ENCODE results near the gene ZNF654. TPM values are rescaled to one million over a fixed set of nuclear protein-coding genes. Genes with fewer than 3 reads are reported as not detected.
"Not testable (repeated sequence)": the region's sequence is repeated elsewhere in the genome, so short reads cannot be mapped to it uniquely, and the experiment has no call there.

The ZNF654 gene
- polyA plus RNA-seq: 1 to 10 TPM; 4.3 to 4.8 TPM

DNA sequence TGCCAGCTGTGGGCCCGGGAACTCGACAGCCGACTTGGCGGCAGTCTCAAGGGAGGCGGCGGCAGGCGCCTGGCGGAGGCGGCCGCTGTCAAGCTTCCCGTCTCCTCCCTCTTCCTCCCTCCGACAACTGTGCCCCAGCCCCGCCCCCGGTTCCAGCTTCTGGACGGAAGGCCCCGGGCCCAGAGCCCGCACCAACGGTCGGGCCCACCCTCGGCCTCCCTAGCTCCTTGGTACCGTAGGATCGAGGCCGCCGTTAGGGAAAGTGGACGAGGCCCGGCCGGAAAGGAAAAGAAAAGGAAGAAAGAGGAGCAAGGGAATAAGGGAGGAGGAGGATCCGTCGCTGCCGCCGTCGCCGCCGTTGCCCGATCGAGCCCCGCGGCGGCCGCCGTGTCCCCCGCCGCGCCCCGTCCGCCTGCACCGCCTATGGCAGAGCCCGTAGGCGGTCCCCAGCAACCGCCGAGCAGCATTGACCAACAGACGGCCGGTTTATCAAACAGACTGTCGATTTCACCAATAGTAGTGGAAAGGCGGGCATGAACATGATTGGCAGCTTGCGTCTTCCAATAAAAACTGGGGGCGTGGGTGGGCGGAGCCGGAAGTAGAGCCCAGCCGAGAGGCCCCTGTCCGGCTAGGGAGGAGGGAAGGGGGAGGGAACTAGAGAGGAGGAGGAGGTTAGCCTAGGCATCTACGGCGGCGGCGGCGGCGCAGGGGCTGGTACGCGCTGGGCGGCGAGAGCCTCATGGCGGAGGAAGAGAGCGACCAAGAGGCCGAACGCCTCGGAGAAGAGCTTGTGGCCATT lies at the start of gene ZNF654, which contains the start of gene CGGBP1:
Gene ZNF654 (plus strand): TSS at position 675 of the 799 bp plus-strand sequence. CDS start 65 bp downstream, at position 740.
Gene CGGBP1 (minus strand): TSS at position 425 of the 799 bp plus-strand sequence. CDS start 3,029 bp downstream, outside the sequence.
- Histone ChIP-seq H3K4me3 (ENCODE audit: low read depth in 1 of 2, low read length in 2 of 2) (peak within 1 kb of the TSS; percentile 84 to 94), H3K36me3 (ENCODE audit: control insufficient read depth in 2 of 2, insufficient read depth in 2 of 2, low read length in 1 of 2) (peaks cover 0 to 4% of the 10 kb centered on the region in 2 donors), H3K27me3 (ENCODE audit: control insufficient read depth in 1 of 2, insufficient read depth in 2 of 2, low read length in 2 of 2) (no peaks in the 10 kb centered on the region), H3K27ac (ENCODE audit: low read depth in 2 of 2, low read length in 1 of 2) (peak within 1 kb of the TSS; percentile 98 to 99), H3K4me1 (ENCODE audit: control insufficient read depth in 2 of 2, insufficient read depth in 2 of 2, low read length in 1 of 2) (no peaks in the 10 kb centered on the region), H3K9me3 (ENCODE audit: control insufficient read depth in 2 of 2, insufficient read depth in 1 of 2, low read depth in 1 of 2, low read length in 1 of 2) (no peaks in the 10 kb centered on the region)
- WGBS, 2 donors: 0% methylated on average over 65 to 76 of the region's 76 CpGs

DNA sequence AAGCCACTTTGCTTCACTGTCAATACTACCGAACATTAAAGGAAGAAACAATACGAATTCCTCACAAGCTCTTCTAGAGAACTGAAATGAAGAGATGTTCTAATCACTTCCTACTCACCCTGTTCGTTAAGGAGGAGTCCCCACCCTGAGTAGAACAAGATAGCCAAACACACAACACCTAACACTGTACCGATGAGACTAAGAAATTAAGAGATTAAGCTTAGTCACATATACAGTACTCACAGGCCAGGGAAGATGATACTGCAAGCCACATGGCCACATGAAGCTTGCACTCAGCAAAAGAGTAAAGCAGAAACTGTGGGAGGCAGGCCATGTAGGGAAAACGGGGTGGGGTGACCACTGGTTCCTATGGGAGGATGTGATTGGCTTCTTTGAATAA lies 48.2 kb upstream of the ZNF654 start:
- 87 to 88% methylated on average over 5 of the region's 5 CpGs for WGBS, 2 donors
- no peaks in the 10 kb centered on the region for H3K36me3 ChIP-seq (ENCODE audit: control insufficient read depth in 2 of 2, insufficient read depth in 2 of 2, low read length in 1 of 2)
- H3K4me3 ChIP-seq (ENCODE audit: low read depth in 1 of 2, low read length in 2 of 2): no peak overlapping the region
- H3K27me3 ChIP-seq (ENCODE audit: control insufficient read depth in 1 of 2, insufficient read depth in 2 of 2, low read length in 2 of 2): no peaks in the 10 kb centered on the region
- no peaks in the 10 kb centered on the region for H3K9me3 ChIP-seq (ENCODE audit: control insufficient read depth in 2 of 2, insufficient read depth in 1 of 2, low read depth in 1 of 2, low read length in 1 of 2)
- H3K27ac ChIP-seq (ENCODE audit: low read depth in 2 of 2, low read length in 1 of 2): no peak overlapping the region
- H3K4me1 ChIP-seq (ENCODE audit: control insufficient read depth in 2 of 2, insufficient read depth in 2 of 2, low read length in 1 of 2): no peaks in the 10 kb centered on the region

GRCh38 chr3:88013592-88013991 lies 45.5 kb upstream of the ZNF654 start:
- 50 to 51% methylated on average over 2 of the region's 2 CpGs for WGBS, 2 donors
- Histone ChIP-seq H3K27ac (ENCODE audit: low read depth in 2 of 2, low read length in 1 of 2) (no peak overlapping the region), H3K27me3 (ENCODE audit: control insufficient read depth in 1 of 2, insufficient read depth in 2 of 2, low read length in 2 of 2) (no peaks in the 10 kb centered on the region), H3K4me1 (ENCODE audit: control insufficient read depth in 2 of 2, insufficient read depth in 2 of 2, low read length in 1 of 2) (no peaks in the 10 kb centered on the region), H3K9me3 (ENCODE audit: control insufficient read depth in 2 of 2, insufficient read depth in 1 of 2, low read depth in 1 of 2, low read length in 1 of 2) (no peaks in the 10 kb centered on the region), H3K4me3 (ENCODE audit: low read depth in 1 of 2, low read length in 2 of 2) (no peak overlapping the region), H3K36me3 (ENCODE audit: control insufficient read depth in 2 of 2, insufficient read depth in 2 of 2, low read length in 1 of 2) (no peaks in the 10 kb centered on the region)

GRCh38 chr3:88015656-88016055 lies 43.4 kb upstream of the ZNF654 start:
- H3K9me3 ChIP-seq (ENCODE audit: control insufficient read depth in 2 of 2, insufficient read depth in 1 of 2, low read depth in 1 of 2, low read length in 1 of 2); H3K27ac ChIP-seq (ENCODE audit: low read depth in 2 of 2, low read length in 1 of 2); H3K4me1 ChIP-seq (ENCODE audit: control insufficient read depth in 2 of 2, insufficient read depth in 2 of 2, low read length in 1 of 2); H3K4me3 ChIP-seq (ENCODE audit: low read depth in 1 of 2, low read length in 2 of 2); H3K36me3 ChIP-seq (ENCODE audit: control insufficient read depth in 2 of 2, insufficient read depth in 2 of 2, low read length in 1 of 2); H3K27me3 ChIP-seq (ENCODE audit: control insufficient read depth in 1 of 2, insufficient read depth in 2 of 2, low read length in 2 of 2): not testable (repeated sequence)
- WGBS, 2 donors: 96 to 98% methylated on average over 26 to 35 of the region's 35 CpGs

DNA sequence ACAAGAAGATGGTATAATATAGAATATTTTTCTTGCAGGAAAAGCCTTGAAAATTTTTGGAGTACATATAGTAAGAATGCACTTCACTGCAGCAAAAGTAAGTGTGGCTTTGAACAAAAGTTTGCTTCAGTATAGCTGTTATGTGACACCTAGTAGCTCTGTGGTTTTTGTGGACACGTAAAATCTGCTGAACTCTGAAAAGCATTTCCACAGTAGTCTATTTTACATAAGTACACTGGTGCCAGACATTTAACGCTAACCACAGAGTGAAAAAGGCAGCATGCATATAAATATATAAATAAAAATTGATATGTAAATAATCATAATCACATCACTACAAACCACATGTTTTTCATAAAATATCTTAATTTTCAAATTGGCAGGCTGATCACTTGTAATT lies 40.0 kb upstream of the ZNF654 start:
- Histone ChIP-seq H3K27ac (ENCODE audit: low read depth in 2 of 2, low read length in 1 of 2) (no peak overlapping the region), H3K27me3 (ENCODE audit: control insufficient read depth in 1 of 2, insufficient read depth in 2 of 2, low read length in 2 of 2) (no peaks in the 10 kb centered on the region), H3K4me1 (ENCODE audit: control insufficient read depth in 2 of 2, insufficient read depth in 2 of 2, low read length in 1 of 2) (no peaks in the 10 kb centered on the region), H3K9me3 (ENCODE audit: control insufficient read depth in 2 of 2, insufficient read depth in 1 of 2, low read depth in 1 of 2, low read length in 1 of 2) (no peaks in the 10 kb centered on the region), H3K4me3 (ENCODE audit: low read depth in 1 of 2, low read length in 2 of 2) (no peak overlapping the region), H3K36me3 (ENCODE audit: control insufficient read depth in 2 of 2, insufficient read depth in 2 of 2, low read length in 1 of 2) (no peaks in the 10 kb centered on the region)
- 61 to 78% methylated on average over 2 of the region's 2 CpGs for WGBS, 2 donors

- WGBS, 2 donors: 76 to 82% methylated on average over 4 of the region's 4 CpGs
- H3K27me3 ChIP-seq (ENCODE audit: control insufficient read depth in 1 of 2, insufficient read depth in 2 of 2, low read length in 2 of 2): no peaks in the 10 kb centered on the region
- H3K4me1 ChIP-seq (ENCODE audit: control insufficient read depth in 2 of 2, insufficient read depth in 2 of 2, low read length in 1 of 2): no peaks in the 10 kb centered on the region
- no peak overlapping the region for H3K4me3 ChIP-seq (ENCODE audit: low read depth in 1 of 2, low read length in 2 of 2)
- no peaks in the 10 kb centered on the region for H3K36me3 ChIP-seq (ENCODE audit: control insufficient read depth in 2 of 2, insufficient read depth in 2 of 2, low read length in 1 of 2)
- H3K27ac ChIP-seq (ENCODE audit: low read depth in 2 of 2, low read length in 1 of 2): no peak overlapping the region
- peaks cover 0 to 2% of the 10 kb centered on the region in 2 donors for H3K9me3 ChIP-seq (ENCODE audit: control insufficient read depth in 2 of 2, insufficient read depth in 1 of 2, low read depth in 1 of 2, low read length in 1 of 2)
Observed at GRCh38 chr3:88025001-88025552, 34.0 kb upstream of the ZNF654 start.

DNA sequence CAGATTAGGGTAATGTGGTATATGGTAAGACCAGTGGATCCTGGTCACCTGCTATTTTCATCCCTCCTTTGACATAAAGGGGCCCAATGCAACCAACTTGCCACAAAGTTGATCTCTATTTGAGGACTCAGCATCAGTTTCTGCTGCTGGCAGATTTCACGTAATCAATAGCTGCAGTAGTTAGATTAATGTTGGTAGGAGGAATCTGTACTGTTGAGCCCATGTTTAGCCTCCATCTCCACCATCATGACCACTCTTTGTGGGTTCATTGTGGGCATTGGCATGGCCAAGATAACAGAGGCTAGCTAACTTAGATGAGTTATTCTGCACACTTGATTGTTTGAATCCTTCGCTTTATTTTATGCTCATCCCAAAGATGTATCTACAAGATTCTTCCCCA lies 30.2 kb upstream of the ZNF654 start:
- Histone ChIP-seq H3K36me3 (ENCODE audit: control insufficient read depth in 2 of 2, insufficient read depth in 2 of 2, low read length in 1 of 2) (no peaks in the 10 kb centered on the region), H3K27ac (ENCODE audit: low read depth in 2 of 2, low read length in 1 of 2) (no peak overlapping the region), H3K27me3 (ENCODE audit: control insufficient read depth in 1 of 2, insufficient read depth in 2 of 2, low read length in 2 of 2) (no peaks in the 10 kb centered on the region), H3K4me3 (ENCODE audit: low read depth in 1 of 2, low read length in 2 of 2) (no peak overlapping the region), H3K9me3 (ENCODE audit: control insufficient read depth in 2 of 2, insufficient read depth in 1 of 2, low read depth in 1 of 2, low read length in 1 of 2) (peaks cover 0 to 2% of the 10 kb centered on the region in 2 donors), H3K4me1 (ENCODE audit: control insufficient read depth in 2 of 2, insufficient read depth in 2 of 2, low read length in 1 of 2) (no peaks in the 10 kb centered on the region)
- 98% methylated on average over 2 of the region's 2 CpGs for WGBS, 2 donors

DNA sequence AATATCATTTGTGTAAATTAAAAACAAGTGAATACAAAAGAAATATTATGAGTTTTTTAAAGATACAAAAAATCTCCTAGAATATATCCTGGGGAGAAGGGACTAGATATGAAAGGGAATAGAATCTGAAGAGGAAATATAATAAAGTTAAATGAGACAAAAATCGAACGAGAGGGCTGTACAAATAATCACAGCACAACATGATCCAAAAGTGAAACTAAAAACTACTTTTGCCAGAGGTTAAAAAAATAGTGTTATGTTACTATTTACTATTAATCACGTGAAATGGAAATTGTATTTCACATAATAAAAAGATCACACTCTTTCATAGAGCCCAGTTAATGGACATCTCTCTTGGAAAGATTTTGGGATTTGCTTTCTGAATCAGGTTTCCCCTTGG lies 28.8 kb upstream of the ZNF654 start:
- no peaks in the 10 kb centered on the region for H3K4me1 ChIP-seq (ENCODE audit: control insufficient read depth in 2 of 2, insufficient read depth in 2 of 2, low read length in 1 of 2)
- H3K27ac ChIP-seq (ENCODE audit: low read depth in 2 of 2, low read length in 1 of 2): no peak overlapping the region
- H3K4me3 ChIP-seq (ENCODE audit: low read depth in 1 of 2, low read length in 2 of 2): no peak overlapping the region
- peaks cover 0 to 2% of the 10 kb centered on the region in 2 donors for H3K9me3 ChIP-seq (ENCODE audit: control insufficient read depth in 2 of 2, insufficient read depth in 1 of 2, low read depth in 1 of 2, low read length in 1 of 2)
- WGBS, 2 donors: 43 to 49% methylated on average over 3 of the region's 3 CpGs
- H3K27me3 ChIP-seq (ENCODE audit: control insufficient read depth in 1 of 2, insufficient read depth in 2 of 2, low read length in 2 of 2): no peaks in the 10 kb centered on the region
- no peaks in the 10 kb centered on the region for H3K36me3 ChIP-seq (ENCODE audit: control insufficient read depth in 2 of 2, insufficient read depth in 2 of 2, low read length in 1 of 2)

DNA sequence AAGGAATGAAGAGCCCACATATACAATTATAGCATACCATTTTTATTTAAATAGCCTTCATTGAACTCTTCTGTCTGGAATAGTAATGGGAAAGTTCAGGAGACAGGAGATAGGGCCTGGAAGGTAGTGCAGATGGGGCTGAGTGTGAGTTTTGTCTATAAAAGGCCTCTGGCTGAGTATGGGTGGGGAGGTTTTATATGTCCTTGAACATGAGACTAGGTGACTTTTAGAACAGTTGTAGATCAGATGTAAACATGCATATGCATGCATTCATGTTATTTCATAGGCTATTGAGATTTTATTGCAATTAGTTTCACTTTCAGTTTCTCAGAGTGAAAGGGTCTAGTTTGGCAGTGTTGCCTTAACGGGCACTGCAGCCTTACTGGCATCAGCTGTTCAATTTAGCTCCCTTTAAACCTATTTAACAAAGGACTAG lies 27.4 kb upstream of the ZNF654 start:
- WGBS, 2 donors: 0 to 6% methylated on average over 1 of the region's 1 CpG
- no peaks in the 10 kb centered on the region for H3K36me3 ChIP-seq (ENCODE audit: control insufficient read depth in 2 of 2, insufficient read depth in 2 of 2, low read length in 1 of 2)
- H3K27me3 ChIP-seq (ENCODE audit: control insufficient read depth in 1 of 2, insufficient read depth in 2 of 2, low read length in 2 of 2): no peaks in the 10 kb centered on the region
- peak overlapping the region in 1 of 2 donors; percentile 59 for H3K4me3 ChIP-seq (ENCODE audit: low read depth in 1 of 2, low read length in 2 of 2)
- no peaks in the 10 kb centered on the region for H3K9me3 ChIP-seq (ENCODE audit: control insufficient read depth in 2 of 2, insufficient read depth in 1 of 2, low read depth in 1 of 2, low read length in 1 of 2)
- no peaks in the 10 kb centered on the region for H3K4me1 ChIP-seq (ENCODE audit: control insufficient read depth in 2 of 2, insufficient read depth in 2 of 2, low read length in 1 of 2)
- H3K27ac ChIP-seq (ENCODE audit: low read depth in 2 of 2, low read length in 1 of 2): peak overlapping the region; percentile 29 to 30
